PC-9 (cell line): ENCODE data around the gene CLBA1.

ENCODE experiments used
- CTCF ChIP-seq: fragments of 200-600 bp; sonication (generic); conservative IDR thresholded peaks from 2 replicates; pipeline ENCODE4 v1.6.1; 2017; ENCODE audit warnings: mixed run types, antibody characterized with exemption, mild to moderate bottlenecking, moderate library complexity
- EZH2 ChIP-seq: fragments of 200-600 bp; sonication (generic); IDR thresholded peaks from 2 replicates; pipeline ENCODE4 v1.8.0; 2017; ENCODE audit warnings: antibody characterized with exemption, low read depth

- no peak for TF ChIP-seq CTCF
- TF ChIP-seq EZH2, result no peak
These were observed 58.1 kb downstream of the CLBA1 start for GRCh38 chr14:105043641-105044040.
